K562 (cell line): ENCODE data around the gene PPFIA1. TPM values are rescaled to one million over a fixed set of nuclear protein-coding genes. Genes with fewer than 3 reads are reported as not detected.

Source experiments
- ATAC-seq: fragments of 200-7000 bp; cut with Tn5 transposase; 3 replicates; pipeline ENCODE4 v1.9.1; 2020; ENCODE audit warnings: moderate library complexity
- BruUV-seq: library from RNA; stranded (reverse); fragments of 400-500 nt; replicated peaks from 2 replicates; lab custom pipeline; 2021; lab: Mats Ljungman, UMichigan
- CTCF ChIA-PET: fragments of 300-600 bp; formaldehyde crosslinking; extraction: SDS; loops from one replicate; lab custom pipeline; 2021; ENCODE audit warnings: low intra/inter-chr PET ratio; lab: Yijun Ruan, JAX
- POLR2A ChIA-PET: fragments of 300-600, 350-650 bp; sonication (Branson Sonifier 250); formaldehyde crosslinking; extraction: SDS; loops from one replicate; lab custom pipeline; 2021; ENCODE audit warnings: antibody characterized with exemption, inconsistent platforms; lab: Yijun Ruan, JAX
- DNase-seq, 4 experiments: peaks; one replicate each; pipeline versions ENCODE4 v3.0.0 to v3.0.0-alpha.2; 2011 to 2018; ENCODE audit warnings: low spot score in 3 of 4, mixed read lengths in 3 of 4; ENCODE audit errors: extremely low read depth in 1 of 4
- FAIRE-seq: peaks from 2 replicates; lab custom pipeline; 2011; peaks lifted over from hg19 to GRCh38; lab: Jason Lieb, UNC
- H2AFZ ChIP-seq: 2 replicates; pipeline ENCODE4 v1.6.0; 2011; ENCODE audit warnings: low read depth, low read length, control low read depth, inconsistent platforms
- H3K27ac ChIP-seq: fragments of 200-600 bp; 3 replicates; pipeline ENCODE4 v1.8.0; 2011; ENCODE audit warnings: low read depth, mild to moderate bottlenecking, control low read depth, inconsistent platforms, low read length, moderate library complexity, mixed read lengths; ENCODE audit errors: extremely low read depth
- H3K27me3 ChIP-seq, 2 experiments: fragments of 300-600 bp in 1 of 2; 2 replicates in 1 of 2; 3 replicates in 1 of 2; pipeline versions ENCODE4 v1.6.0 to v1.8.0; 2011; ENCODE audit warnings: inconsistent platforms in 2 of 2, low read length in 2 of 2, mild to moderate bottlenecking in 1 of 2, mixed read lengths in 1 of 2, moderate library complexity in 1 of 2; ENCODE audit not compliant: control insufficient read depth in 2 of 2, insufficient read depth in 2 of 2
- H3K36me3 ChIP-seq: fragments of 300-600 bp; 3 replicates; pipeline ENCODE4 v1.8.0; 2011; ENCODE audit warnings: mild to moderate bottlenecking, low read length, inconsistent platforms; ENCODE audit not compliant: control insufficient read depth, insufficient read depth
- H3K4me1 ChIP-seq, 2 experiments: fragments of 200-600 bp in 1 of 2; replicated peaks in 1 of 2; 2 replicates in 1 of 2; 3 replicates in 1 of 2; pipeline versions ENCODE4 v1.5.1 to v1.8.0; 2011; ENCODE audit warnings: inconsistent platforms in 2 of 2, low read length in 2 of 2, mild to moderate bottlenecking in 1 of 2, mixed read lengths in 1 of 2, moderate library complexity in 1 of 2; ENCODE audit not compliant: control insufficient read depth in 2 of 2, insufficient read depth in 2 of 2
- H3K4me2 ChIP-seq: 2 replicates; pipeline ENCODE4 v1.6.1; 2011; ENCODE audit warnings: low read length, control low read depth, inconsistent platforms, mixed read lengths; ENCODE audit not compliant: insufficient read depth
- H3K4me3 ChIP-seq: fragments of 200-600 bp; sonication (generic), shearing (Covaris generic); 2 replicates; pipeline ENCODE4 v1.5.1; 2016; ENCODE audit warnings: control low read depth, inconsistent platforms
- H3K79me2 ChIP-seq: fragments of 200-600 bp; 3 replicates; pipeline ENCODE4 v1.8.0; 2011; ENCODE audit warnings: low read length, inconsistent platforms; ENCODE audit not compliant: control insufficient read depth, insufficient read depth
- H3K9ac ChIP-seq, 2 experiments: 2 replicates each; pipeline versions ENCODE4 v1.6.0 to v1.6.1; 2011; ENCODE audit warnings: low read depth in 2 of 2, low read length in 2 of 2, control low read depth in 1 of 2, inconsistent platforms in 1 of 2, mild to moderate bottlenecking in 1 of 2, mixed read lengths in 1 of 2; ENCODE audit not compliant: insufficient read depth in 1 of 2
- H3K9me1 ChIP-seq: one replicate; pipeline ENCODE4 v1.6.0; 2011; ENCODE audit warnings: inconsistent platforms, mild to moderate bottlenecking, low read length, moderate library complexity; ENCODE audit not compliant: control insufficient read depth, insufficient read depth
- H3K9me3 ChIP-seq: replicated peaks from 2 replicates; pipeline ENCODE4 v1.5.1; 2011; ENCODE audit warnings: low read depth, low read length, inconsistent platforms; ENCODE audit not compliant: control insufficient read depth, insufficient read depth
- H4K20me1 ChIP-seq: replicated peaks from 2 replicates; pipeline ENCODE4 v1.6.1; 2011; ENCODE audit warnings: low read length, inconsistent platforms, mixed read lengths; ENCODE audit not compliant: control insufficient read depth, insufficient read depth
- ARID1B ChIP-seq: fragments of 450-650 bp; IDR thresholded peaks from 2 replicates; pipeline ENCODE4 v1.6.1; 2016; ENCODE audit warnings: antibody characterized with exemption, mild to moderate bottlenecking, inconsistent platforms
- ARID2 ChIP-seq: fragments of 450-650 bp; IDR thresholded peaks from 2 replicates; pipeline ENCODE4 v1.6.1; 2017; ENCODE audit warnings: antibody characterized with exemption, mild to moderate bottlenecking
- CBFA2T3 ChIP-seq: fragments of 450-650 bp; IDR thresholded peaks from 2 replicates; pipeline ENCODE4 v1.6.1; 2017
- CBX2 ChIP-seq: fragments of 200-600 bp; sonication (generic); IDR thresholded peaks from one replicate; pipeline ENCODE4 v1.6.1; 2012; ENCODE audit warnings: mild to moderate bottlenecking, low read length, inconsistent platforms; ENCODE audit not compliant: insufficient read depth, poor library complexity, severe bottlenecking
- FUS ChIP-seq: fragments of 200-400 bp; formaldehyde crosslinking; optimal IDR thresholded peaks from 2 replicates; pipeline ENCODE3; 2017; ENCODE audit warnings: low read depth, low read length
- GTF2B ChIP-seq: IDR thresholded peaks from 2 replicates; pipeline ENCODE4 v1.6.1; 2011; ENCODE audit not compliant: insufficient read length; ENCODE audit errors: extremely low read depth
- HDAC6 ChIP-seq: IDR thresholded peaks from 2 replicates; pipeline ENCODE4 v1.6.1; 2012; ENCODE audit warnings: low read depth, mild to moderate bottlenecking, control low read depth, inconsistent platforms, low read length, moderate library complexity
- KLF16 ChIP-seq: IDR thresholded peaks from 2 replicates; pipeline ENCODE4 v1.6.1; 2016; ENCODE audit warnings: antibody characterized with exemption
- NCOA2 ChIP-seq, 2 experiments: fragments of 450-650 bp; IDR thresholded peaks; 2 replicates each; pipeline ENCODE4 v1.6.1; 2018; ENCODE audit warnings: mild to moderate bottlenecking in 2 of 2, moderate library complexity in 1 of 2; ENCODE audit not compliant: partially characterized antibody in 2 of 2
- NR0B1 ChIP-seq: fragments of 450-650 bp; IDR thresholded peaks from one replicate; pipeline ENCODE4 v1.6.1; 2018; ENCODE audit warnings: mild to moderate bottlenecking, moderate library complexity; ENCODE audit not compliant: partially characterized antibody
- PHB ChIP-seq: fragments of 250-450 bp; sonication (Bioruptor Pico); IDR thresholded peaks from 2 replicates; pipeline ENCODE4 v1.5.0; 2021
- RFX1 ChIP-seq: fragments of 450-650 bp; IDR thresholded peaks from 2 replicates; pipeline ENCODE4 v1.6.1; 2016; ENCODE audit warnings: mild to moderate bottlenecking, moderate library complexity
- RHOXF2B ChIP-seq: fragments of 250-450 bp; sonication (Bioruptor Pico); conservative IDR thresholded peaks from 2 replicates; pipeline ENCODE4 v1.5.1; 2021
- SOX6 ChIP-seq: fragments of 450-650 bp; IDR thresholded peaks from 2 replicates; pipeline ENCODE4 v1.6.1; 2014; ENCODE audit warnings: mild to moderate bottlenecking
- TAL1 ChIP-seq: fragments of 450-650 bp; IDR thresholded peaks from 2 replicates; pipeline ENCODE4 v1.6.1; 2016; ENCODE audit warnings: mild to moderate bottlenecking
- TEAD4 ChIP-seq, 2 experiments: sonication (generic) in 1 of 2; formaldehyde crosslinking in 1 of 2; IDR thresholded peaks; 2 replicates each; pipeline versions ENCODE4 v1.6.1 to v1.8.0; 2012 to 2022; ENCODE audit warnings: borderline replicate concordance in 1 of 2, inconsistent platforms in 1 of 2, low read length in 1 of 2, mild to moderate bottlenecking in 1 of 2, missing genetic modification reagents in 1 of 2
- TFAM ChIP-seq: fragments of 250-450 bp; sonication (Bioruptor Pico); conservative IDR thresholded peaks from 2 replicates; pipeline ENCODE4 v1.5.0; 2021; ENCODE audit warnings: mild to moderate bottlenecking, moderate library complexity
- U2AF1 ChIP-seq: fragments of 200-400 bp; formaldehyde crosslinking; optimal IDR thresholded peaks from 2 replicates; pipeline ENCODE3; 2017; ENCODE audit warnings: mild to moderate bottlenecking, low read depth, low read length, moderate library complexity
- ZEB2 ChIP-seq: fragments of 450-650 bp; IDR thresholded peaks from 2 replicates; pipeline ENCODE4 v1.6.1; 2016
- ZNF3 ChIP-seq: fragments of 250-450 bp; sonication (Bioruptor Pico); IDR thresholded peaks from 2 replicates; pipeline ENCODE4 v1.5.0; 2021; ENCODE audit warnings: mild to moderate bottlenecking, moderate library complexity
- ZNF324 ChIP-seq: fragments of 250-450 bp; sonication (Bioruptor Pico); IDR thresholded peaks from 2 replicates; pipeline ENCODE4 v1.4.0; 2020; ENCODE audit warnings: mild to moderate bottlenecking
- WGBS: fragments of 100-300 bp; shearing (Covaris generic); methylation state at CpG from one replicate; pipeline ENCODE4 v1.1.6; 2016; ENCODE audit warnings: low coverage, mixed read lengths; ENCODE audit not compliant: insufficient coverage; ENCODE audit errors: missing lambda C conversion rate; 5-methylcytosine and 5-hydroxymethylcytosine counted together
- in situ Hi-C: fragments of 300-500 bp; cut with MboI; formaldehyde crosslinking; loops from 4 replicates; pipeline ENCODE4 v1.15.0; 2018; ENCODE audit warnings: inconsistent platforms, mixed read lengths
- intact Hi-C: fragments of 100-400 bp; cut with micrococcal nuclease; formaldehyde crosslinking; loops from 2 replicates; pipeline ENCODE4 v1.14.2; 2022
- polyA plus RNA-seq, 8 experiments: library from polyadenylated mRNA; depleted of rRNA in 4 of 8; stranded (reverse) in 5 of 8; unstranded in 3 of 8; fragments of >200 nt; fragmentation: Nextera tagmentation in 2 of 8; fragmentation: Illumina TruSeq in 1 of 8; extraction: Ambion mirVana in 2 of 8; extraction: Trizol in 1 of 8; gene quantifications; 2 replicates each; pipeline versions ENCODE4 v1.2.1 to v1.2.3, GENCODE V29; 2011 to 2014; ENCODE audit warnings: inconsistent platforms in 1 of 8, missing spikeins in 1 of 8
- total RNA-seq, 7 experiments: library from RNA; depleted of rRNA in 6 of 7; stranded (reverse); fragments of >200 nt in 6 of 7; fragmentation: Illumina TruSeq in 2 of 7; extraction: Trizol in 2 of 7; gene quantifications; 2 replicates each; pipeline versions ENCODE4 v1.2.1 to v1.2.3, GENCODE V29; 2011 to 2021; ENCODE audit warnings: low replicate concordance in 1 of 7
- TF ChIP-seq, protein P1 (sequence below): sonication (generic); formaldehyde crosslinking; IDR thresholded peaks from 2 replicates; pipeline ENCODE4 v1.9.0; 2022; ENCODE audit warnings: mild to moderate bottlenecking, missing genetic modification reagents
- TF ChIP-seq, protein P2 (sequence below): fragments of 450-650 bp; formaldehyde crosslinking; IDR thresholded peaks from 2 replicates; pipeline ENCODE4 v1.4.0; 2022; ENCODE audit warnings: missing genetic modification characterization

The PPFIA1 gene
- total and polyA plus RNA-seq, 9 of the 15 experiments (the other 6 are each of a cell fraction or from before 2014, with no cell fraction given) = 9.9 to 41.5 (median 28.5) TPM

- in situ Hi-C loops (no loop called here), intact Hi-C loops (no loop called here)
- peak; percentile 58 for ATAC-seq
- POLR2A ChIA-PET = no interaction called here
- Histone ChIP-seq H3K36me3 (peaks cover 46% of the 10 kb centered on the region), H3K27ac (peak overlapping the region; percentile 0; the same call in 1 of the 3 replicates), H3K4me2 (no peak overlapping the region), H3K27me3 (no peaks in the 10 kb centered on the region), H3K9me3 (no peaks in the 10 kb centered on the region), H3K9me1 (no peaks in the 10 kb centered on the region), H3K79me2 (peaks cover 21% of the 10 kb centered on the region), H4K20me1 (no peaks in the 10 kb centered on the region), H3K4me3 (no peak overlapping the region), H2AFZ (no peak overlapping the region), H3K4me1 (peaks cover 3 to 6% of the 10 kb centered on the region in 2 experiments; a peak in 4 of 5 replicates), H3K9ac (no peak overlapping the region)
- CTCF ChIA-PET = no interaction called here
- no TSS peak for BruUV-seq
- FAIRE-seq = peak; percentile 70
- WGBS = 26% methylated on average over 4 of the region's 4 CpGs
- DNase-seq = peak in 3 of 4 experiments; percentile 22 to 48 (median 40)
- TF ChIP-seq TEAD4 (IDR thresholded peaks at IDR 0.05; ENCODE audit: low read length) (peak; percentile 74), TEAD4 (CRISPR knock-in tag; IDR thresholded peaks at IDR 0.05; ENCODE audit: borderline replicate concordance) (no peak), NCOA2 (IDR thresholded peaks at IDR 0.05; ENCODE audit: partially characterized antibody in 2 of 2) (no peak), RFX1 (no peak), ARID1B (peak; percentile 45), ARID2 (no peak), ZNF324 (no peak), KLF16 (no peak), FUS (no peak), SOX6 (peak; percentile 44), HDAC6 (no peak), TFAM (CRISPR knock-in tag) (no peak), CBFA2T3 (peak; percentile 76), PHB (CRISPR knock-in tag) (no peak), ZNF3 (CRISPR knock-in tag) (no peak), ZEB2 (peak; percentile 54; the same call in 1 of the 2 replicates), RHOXF2B (CRISPR knock-in tag) (no peak), TAL1 (peak; percentile 51), GTF2B (no peak), U2AF1 (no peak), NR0B1 (no peak), CBX2 (no peak)
- TF ChIP-seq, protein P1, sequence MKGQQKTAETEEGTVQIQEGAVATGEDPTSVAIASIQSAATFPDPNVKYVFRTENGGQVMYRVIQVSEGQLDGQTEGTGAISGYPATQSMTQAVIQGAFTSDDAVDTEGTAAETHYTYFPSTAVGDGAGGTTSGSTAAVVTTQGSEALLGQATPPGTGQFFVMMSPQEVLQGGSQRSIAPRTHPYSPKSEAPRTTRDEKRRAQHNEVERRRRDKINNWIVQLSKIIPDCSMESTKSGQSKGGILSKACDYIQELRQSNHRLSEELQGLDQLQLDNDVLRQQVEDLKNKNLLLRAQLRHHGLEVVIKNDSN = no peak
- TF ChIP-seq, protein P2, sequence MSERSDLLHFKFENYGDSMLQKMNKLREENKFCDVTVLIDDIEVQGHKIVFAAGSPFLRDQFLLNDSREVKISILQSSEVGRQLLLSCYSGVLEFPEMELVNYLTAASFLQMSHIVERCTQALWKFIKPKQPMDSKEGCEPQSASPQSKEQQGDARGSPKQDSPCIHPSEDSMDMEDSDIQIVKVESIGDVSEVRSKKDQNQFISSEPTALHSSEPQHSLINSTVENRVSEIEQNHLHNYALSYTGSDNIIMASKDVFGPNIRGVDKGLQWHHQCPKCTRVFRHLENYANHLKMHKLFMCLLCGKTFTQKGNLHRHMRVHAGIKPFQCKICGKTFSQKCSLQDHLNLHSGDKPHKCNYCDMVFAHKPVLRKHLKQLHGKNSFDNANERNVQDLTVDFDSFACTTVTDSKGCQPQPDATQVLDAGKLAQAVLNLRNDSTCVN = no peak
These were observed 36.1 kb downstream of the PPFIA1 start for GRCh38 chr11:70306586-70307033.
